Activated CD4-positive, alpha-beta T cell treated with anti-CD3 and anti-CD28 coated beads, Interleukin-2, amount 50 U/mL, for 1 hour (primary cell): ENCODE measurements around the gene SORL1.
"Not testable (repeated sequence)": the region's sequence is repeated elsewhere in the genome, so short reads cannot be mapped to it uniquely, and the experiment has no call there.

Experiments used
- DNase-seq: peaks from one replicate; pipeline ENCODE4 v3.0.0-alpha.2; 2020

The SORL1 gene

GRCh38 chr11:121637587-121637986 lies 185.5 kb downstream of the SORL1 start:
- DNase-seq = not testable (repeated sequence)

- DNase-seq = no peak
Measured at GRCh38 chr11:121643479-121644186, 191.5 kb downstream of the SORL1 start.

- DNase-seq = no peak
Measured at GRCh38 chr11:121644187-121644512, 192.0 kb downstream of the SORL1 start.

GRCh38 chr11:121645001-121645400 lies 192.9 kb downstream of the SORL1 start:
- no peak for DNase-seq

GRCh38 chr11:121645596-121645995 lies 193.5 kb downstream of the SORL1 start:
- no peak for DNase-seq

GRCh38 chr11:121648306-121648705 lies 196.2 kb downstream of the SORL1 start:
- no peak for DNase-seq

- DNase-seq = no peak
Measured at GRCh38 chr11:121649798-121650197, 197.7 kb downstream of the SORL1 start.

GRCh38 chr11:121650351-121651256 lies 198.5 kb downstream of the SORL1 start:
- no peak for DNase-seq

- DNase-seq = no peak
Measured at GRCh38 chr11:121651257-121651605, 199.1 kb downstream of the SORL1 start.

GRCh38 chr11:121652971-121653370 lies 200.9 kb downstream of the SORL1 start:
- DNase-seq = no peak

GRCh38 chr11:121654259-121654842 lies 202.2 kb downstream of the SORL1 start:
- DNase-seq = no peak

GRCh38 chr11:121654843-121655536 lies 202.9 kb downstream of the SORL1 start:
- DNase-seq = no peak

- DNase-seq = peak; percentile 63
Measured at GRCh38 chr11:121655537-121656327, 203.6 kb downstream of the SORL1 start.

- DNase-seq = no peak
Measured at GRCh38 chr11:121656328-121657090, 204.4 kb downstream of the SORL1 start.

GRCh38 chr11:121657146-121657545 lies 205.0 kb downstream of the SORL1 start:
- DNase-seq = no peak

- no peak for DNase-seq
Measured at GRCh38 chr11:121659811-121660210, 207.7 kb downstream of the SORL1 start.

GRCh38 chr11:121661880-121662486 lies 209.9 kb downstream of the SORL1 start:
- no peak for DNase-seq

- no peak for DNase-seq
Measured at GRCh38 chr11:121664144-121664543, 212.0 kb downstream of the SORL1 start.

GRCh38 chr11:121665206-121665838 lies 213.2 kb downstream of the SORL1 start:
- DNase-seq = no peak

GRCh38 chr11:121667836-121668235 lies 215.7 kb downstream of the SORL1 start:
- no peak for DNase-seq

GRCh38 chr11:121669422-121669821 lies 217.3 kb downstream of the SORL1 start:
- DNase-seq = no peak
